H9 (cell line): Measurements from ENCODE around the gene AGAP5. TPM values are rescaled to one million over a fixed set of nuclear protein-coding genes. Genes with fewer than 3 reads are reported as not detected.
"Not testable (repeated sequence)": the region's sequence is repeated elsewhere in the genome, so short reads cannot be mapped to it uniquely, and the experiment has no call there.

Experiments used
- DNase-seq: peaks from one replicate; pipeline ENCODE4 v3.0.0-alpha.2; 2017
- H2AFZ ChIP-seq: one replicate; pipeline ENCODE4 v1.6.1; 2013; ENCODE audit warnings: mild to moderate bottlenecking, low read length, control low read depth, moderate library complexity
- H2AK5ac ChIP-seq: 2 replicates; pipeline ENCODE4 v1.6.1; 2013; ENCODE audit warnings: low read length, control low read depth, mixed read lengths; ENCODE audit not compliant: insufficient read length
- H2BK120ac ChIP-seq: one replicate; pipeline ENCODE4 v1.6.1; 2013; ENCODE audit warnings: low read depth, mild to moderate bottlenecking, low read length, control low read depth, inconsistent platforms; ENCODE audit not compliant: poor library complexity, severe bottlenecking
- H2BK12ac ChIP-seq: 2 replicates; pipeline ENCODE4 v1.6.1; 2013; ENCODE audit warnings: low read length, control low read depth, mixed read lengths, low read depth; ENCODE audit not compliant: insufficient read length
- H2BK15ac ChIP-seq: 2 replicates; pipeline ENCODE4 v1.6.1; 2013; ENCODE audit warnings: low read depth, low read length, control low read depth
- H2BK20ac ChIP-seq: one replicate; pipeline ENCODE4 v1.6.1; 2013; ENCODE audit warnings: low read depth, mild to moderate bottlenecking, low read length, control low read depth, inconsistent platforms; ENCODE audit not compliant: poor library complexity, severe bottlenecking
- H2BK5ac ChIP-seq: 2 replicates; pipeline ENCODE4 v1.6.1; 2013; ENCODE audit warnings: low read length, control low read depth, mixed read lengths; ENCODE audit not compliant: insufficient read length
- H3K14ac ChIP-seq: 2 replicates; pipeline ENCODE4 v1.6.1; 2013; ENCODE audit warnings: low read length, control low read depth; ENCODE audit not compliant: insufficient read depth
- H3K18ac ChIP-seq: 2 replicates; pipeline ENCODE4 v1.6.1; 2013; ENCODE audit warnings: low read depth, mild to moderate bottlenecking, mixed read lengths, low read length, control low read depth; ENCODE audit not compliant: insufficient read length
- H3K23ac ChIP-seq: 2 replicates; pipeline ENCODE4 v1.6.1; 2013; ENCODE audit warnings: low read length, control low read depth, mixed read lengths, low read depth; ENCODE audit not compliant: insufficient read length
- H3K23me2 ChIP-seq: 2 replicates; pipeline ENCODE4 v1.6.1; 2013; ENCODE audit warnings: low read depth, mild to moderate bottlenecking, mixed read lengths, low read length, control low read depth; ENCODE audit not compliant: insufficient read length, poor library complexity, severe bottlenecking
- H3K27ac ChIP-seq: 2 replicates; pipeline ENCODE4 v1.5.1; 2013; ENCODE audit warnings: low read length, control low read depth, mixed read lengths, low read depth; ENCODE audit not compliant: insufficient read length
- H3K27me3 ChIP-seq: 2 replicates; pipeline ENCODE4 v1.6.1; 2013; ENCODE audit warnings: low read length, control low read depth, inconsistent platforms; ENCODE audit not compliant: insufficient read depth
- H3K4ac ChIP-seq: 2 replicates; pipeline ENCODE4 v1.6.1; 2013; ENCODE audit warnings: low read depth, mild to moderate bottlenecking, control low read depth, inconsistent platforms, low read length, moderate library complexity
- H3K4me1 ChIP-seq: 2 replicates; pipeline ENCODE4 v1.6.1; 2013; ENCODE audit warnings: low read length, control low read depth, inconsistent platforms; ENCODE audit not compliant: insufficient read depth
- H3K4me2 ChIP-seq: 2 replicates; pipeline ENCODE4 v1.6.1; 2013; ENCODE audit warnings: low read length, control low read depth, mixed read lengths; ENCODE audit not compliant: insufficient read length, insufficient read depth
- H3K56ac ChIP-seq: 2 replicates; pipeline ENCODE4 v1.6.1; 2013; ENCODE audit warnings: low read depth, mild to moderate bottlenecking, mixed read lengths, low read length, control low read depth; ENCODE audit not compliant: insufficient read length
- H3K79me1 ChIP-seq: 2 replicates; pipeline ENCODE4 v1.6.1; 2013; ENCODE audit warnings: low read depth, mild to moderate bottlenecking, moderate library complexity, low read length, control low read depth, inconsistent platforms; ENCODE audit not compliant: insufficient read depth, poor library complexity, severe bottlenecking
- H3K79me2 ChIP-seq: 2 replicates; pipeline ENCODE4 v1.6.1; 2013; ENCODE audit warnings: low read length, control low read depth, inconsistent platforms; ENCODE audit not compliant: insufficient read depth
- H3K9ac ChIP-seq: 2 replicates; pipeline ENCODE4 v1.6.1; 2013; ENCODE audit warnings: low read length, control low read depth, mixed read lengths; ENCODE audit not compliant: insufficient read length; ENCODE audit errors: extremely low read depth
- H3K9me3 ChIP-seq: one replicate; pipeline ENCODE4 v1.6.1; 2013; ENCODE audit warnings: low read depth, low read length, inconsistent platforms; ENCODE audit not compliant: control insufficient read depth
- H3T11ph ChIP-seq: one replicate; pipeline ENCODE4 v1.6.1; 2013; ENCODE audit warnings: mild to moderate bottlenecking, low read length, control low read depth, inconsistent platforms
- H4K20me1 ChIP-seq: one replicate; pipeline ENCODE4 v1.6.1; 2013; ENCODE audit not compliant: control insufficient read depth, insufficient read length, insufficient read depth
- H4K5ac ChIP-seq: 2 replicates; pipeline ENCODE4 v1.6.1; 2013; ENCODE audit warnings: low read depth, mild to moderate bottlenecking, mixed read lengths, low read length, control low read depth; ENCODE audit not compliant: insufficient read length
- H4K8ac ChIP-seq: replicated peaks from 2 replicates; pipeline ENCODE4 v1.6.1; 2013; ENCODE audit warnings: low read length, control low read depth, mixed read lengths, low read depth; ENCODE audit not compliant: insufficient read length
- H4K91ac ChIP-seq: 2 replicates; pipeline ENCODE4 v1.6.1; 2013; ENCODE audit warnings: low read depth, mild to moderate bottlenecking, moderate library complexity, mixed read lengths, low read length, control low read depth; ENCODE audit not compliant: insufficient read length
- H3K27ac Mint-ChIP-seq, 3 experiments: 2 replicates in 2 of 3; 3 replicates in 1 of 3; pipeline ENCODE4 v1.8.0; 2020 to 2021; ENCODE audit warnings: mixed read lengths in 3 of 3, mild to moderate bottlenecking in 1 of 3, moderate library complexity in 1 of 3
- H3K27me3 Mint-ChIP-seq: 2 replicates; pipeline ENCODE4 v1.8.0; 2021; ENCODE audit warnings: low read depth, mild to moderate bottlenecking, moderate library complexity, mixed read lengths
- H3K36me3 Mint-ChIP-seq, 3 experiments: 2 replicates in 2 of 3; 3 replicates in 1 of 3; pipeline ENCODE4 v1.8.0; 2020 to 2021; ENCODE audit warnings: low read depth in 3 of 3, mixed read lengths in 3 of 3; ENCODE audit not compliant: insufficient read depth in 1 of 3
- H3K4me1 Mint-ChIP-seq, 2 experiments: 2 replicates each; pipeline ENCODE4 v1.8.0; 2020; ENCODE audit warnings: mixed read lengths in 2 of 2
- H3K4me3 Mint-ChIP-seq, 2 experiments: 2 replicates in 1 of 2; 3 replicates in 1 of 2; pipeline ENCODE4 v1.8.0; 2020 to 2021; ENCODE audit warnings: mild to moderate bottlenecking in 2 of 2, mixed read lengths in 2 of 2, moderate library complexity in 1 of 2
- H3K9me3 Mint-ChIP-seq, 2 experiments: 2 replicates in 1 of 2; 3 replicates in 1 of 2; pipeline ENCODE4 v1.8.0; 2020; ENCODE audit warnings: mild to moderate bottlenecking in 2 of 2, mixed read lengths in 2 of 2, moderate library complexity in 1 of 2
- WGBS: extraction: QIAGEN DNeasy Blood & Tissue Kit; methylation state at CpG from one replicate; pipeline ENCODE4 v1.1.7; 2013; ENCODE audit warnings: missing lambda C conversion rate, low lambda C conversion rate, mixed read lengths; ENCODE audit not compliant: insufficient read length; ENCODE audit errors: extremely low coverage; 5-methylcytosine and 5-hydroxymethylcytosine counted together
- total RNA-seq: library from RNA; stranded (reverse); gene quantifications from 2 replicates; pipeline ENCODE4 v1.2.1, GENCODE V29; 2021
- TF ChIP-seq, protein P1 (sequence below): fragments of 200-600 bp; sonication (generic); conservative IDR thresholded peaks from 3 replicates; pipeline ENCODE4 v1.8.0; 2021; ENCODE audit warnings: antibody characterized with exemption, mild to moderate bottlenecking

AGAP5 gene
- total RNA-seq, 1 experiment from 2014 or later = 5.2 TPM

DNA sequence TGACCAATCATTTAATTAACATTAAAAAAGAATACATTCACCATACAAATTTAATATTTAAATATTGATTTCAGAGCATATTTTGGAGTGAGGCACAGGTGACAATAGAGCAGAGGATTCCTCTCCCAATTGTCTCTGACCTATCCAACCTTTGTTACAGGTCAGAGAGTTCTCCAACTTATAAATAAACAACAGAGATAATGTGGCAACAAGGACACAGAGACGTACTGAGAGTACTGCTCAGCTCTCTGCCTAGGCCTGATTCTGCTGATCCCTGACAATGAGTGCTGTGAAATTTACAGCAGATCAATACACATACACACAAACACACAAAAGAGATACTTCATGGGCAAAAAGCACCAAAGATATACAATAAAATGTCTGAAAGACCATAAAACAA, 18.3 kb upstream of the AGAP5 start:
- H4K91ac ChIP-seq = no peak overlapping the region
- no peaks in the 10 kb centered on the region for H3K27me3 Mint-ChIP-seq
- no peak overlapping the region for H3K27ac Mint-ChIP-seq
- H2BK20ac ChIP-seq = no peak overlapping the region
- no peak overlapping the region for H3K18ac ChIP-seq
- H3K4me3 Mint-ChIP-seq = no peak overlapping the region
- no peaks in the 10 kb centered on the region for H3K4me1 ChIP-seq
- H2AK5ac ChIP-seq = no peak overlapping the region
- H3K79me2 ChIP-seq = no peaks in the 10 kb centered on the region
- no peak overlapping the region for H2BK5ac ChIP-seq
- H3K27me3 ChIP-seq = no peaks in the 10 kb centered on the region
- no peak overlapping the region for H2BK120ac ChIP-seq
- H2AFZ ChIP-seq = no peak overlapping the region
- DNase-seq = no peak
- no CpG with 5 or more reads among the region's 1 CpG for whole genome bisulfite sequencing
- TF ChIP-seq, protein P1, sequence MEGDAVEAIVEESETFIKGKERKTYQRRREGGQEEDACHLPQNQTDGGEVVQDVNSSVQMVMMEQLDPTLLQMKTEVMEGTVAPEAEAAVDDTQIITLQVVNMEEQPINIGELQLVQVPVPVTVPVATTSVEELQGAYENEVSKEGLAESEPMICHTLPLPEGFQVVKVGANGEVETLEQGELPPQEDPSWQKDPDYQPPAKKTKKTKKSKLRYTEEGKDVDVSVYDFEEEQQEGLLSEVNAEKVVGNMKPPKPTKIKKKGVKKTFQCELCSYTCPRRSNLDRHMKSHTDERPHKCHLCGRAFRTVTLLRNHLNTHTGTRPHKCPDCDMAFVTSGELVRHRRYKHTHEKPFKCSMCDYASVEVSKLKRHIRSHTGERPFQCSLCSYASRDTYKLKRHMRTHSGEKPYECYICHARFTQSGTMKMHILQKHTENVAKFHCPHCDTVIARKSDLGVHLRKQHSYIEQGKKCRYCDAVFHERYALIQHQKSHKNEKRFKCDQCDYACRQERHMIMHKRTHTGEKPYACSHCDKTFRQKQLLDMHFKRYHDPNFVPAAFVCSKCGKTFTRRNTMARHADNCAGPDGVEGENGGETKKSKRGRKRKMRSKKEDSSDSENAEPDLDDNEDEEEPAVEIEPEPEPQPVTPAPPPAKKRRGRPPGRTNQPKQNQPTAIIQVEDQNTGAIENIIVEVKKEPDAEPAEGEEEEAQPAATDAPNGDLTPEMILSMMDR = no peak
- H4K5ac ChIP-seq = no peak overlapping the region
- no peak overlapping the region for H3T11ph ChIP-seq
- no peaks in the 10 kb centered on the region for H4K20me1 ChIP-seq
- H3K4me2 ChIP-seq = no peak overlapping the region
- H3K27ac ChIP-seq = no peak overlapping the region
- no peak overlapping the region for H2BK12ac ChIP-seq
- H3K23ac ChIP-seq = no peak overlapping the region
- H3K79me1 ChIP-seq = no peaks in the 10 kb centered on the region
- H3K56ac ChIP-seq = no peak overlapping the region
- no peaks in the 10 kb centered on the region for H3K23me2 ChIP-seq
- H3K36me3 Mint-ChIP-seq = peaks cover 5 to 64% (median 50%) of the 10 kb centered on the region in 3 experiments; a peak in 5 of 7 replicates
- peaks cover 0 to 5% of the 10 kb centered on the region in 2 experiments; a peak in 2 of 4 replicates for H3K4me1 Mint-ChIP-seq
- no peak overlapping the region for H3K14ac ChIP-seq
- H4K8ac ChIP-seq = no peak overlapping the region
- no peak overlapping the region for H2BK15ac ChIP-seq
- H3K9me3 ChIP-seq = no peaks in the 10 kb centered on the region
- no peak overlapping the region for H3K4ac ChIP-seq
- no peaks in the 10 kb centered on the region for H3K9me3 Mint-ChIP-seq
- H3K9ac ChIP-seq = no peak overlapping the region

- H3K27ac ChIP-seq, H3K18ac ChIP-seq, H3K9me3 Mint-ChIP-seq, H3K4me3 Mint-ChIP-seq, H3K4me1 ChIP-seq, H3K9me3 ChIP-seq, H2BK12ac ChIP-seq, H3T11ph ChIP-seq, H3K23ac ChIP-seq, H4K8ac ChIP-seq, H3K14ac ChIP-seq, DNase-seq, H3K4ac ChIP-seq, H3K27me3 Mint-ChIP-seq, H2BK15ac ChIP-seq, H2BK5ac ChIP-seq, H2BK120ac ChIP-seq, H3K4me1 Mint-ChIP-seq, H4K20me1 ChIP-seq, H2AFZ ChIP-seq, H2BK20ac ChIP-seq, H3K4me2 ChIP-seq, H3K23me2 ChIP-seq, H3K56ac ChIP-seq, H3K79me2 ChIP-seq, H4K5ac ChIP-seq, H4K91ac ChIP-seq, H2AK5ac ChIP-seq, H3K9ac ChIP-seq, H3K79me1 ChIP-seq, H3K27me3 ChIP-seq: not testable (repeated sequence)
- no CpG with 5 or more reads among the region's 17 CpGs for WGBS
- H3K36me3 Mint-ChIP-seq = peaks cover 5 to 59% (median 42%) of the 10 kb centered on the region in 3 experiments; a peak in 5 of 7 replicates
- H3K27ac Mint-ChIP-seq = peak overlapping the region in 1 of 3 experiments; percentile 83; a peak in 1 of 7 replicates
Observed at GRCh38 chr10:73715179-73716156, 17.6 kb upstream of the AGAP5 start.
